Hepatocyte (in vitro differentiated cells): ENCODE results near the gene RABL2A. TPM values are rescaled to one million over a fixed set of nuclear protein-coding genes. Genes with fewer than 3 reads are reported as not detected.
"Not testable (repeated sequence)": the region's sequence is repeated elsewhere in the genome, so short reads cannot be mapped to it uniquely, and the experiment has no call there.

Source experiments
- DNase-seq: peaks from one replicate; pipeline ENCODE4 v3.0.0-alpha.2; 2016; ENCODE audit warnings: low spot score
- H2AFZ ChIP-seq: fragments of 200-600 bp; sonication (generic); 2 replicates; pipeline ENCODE4 v1.6.0; 2016; ENCODE audit warnings: antibody characterized with exemption, mild to moderate bottlenecking
- H3K27ac ChIP-seq: fragments of 200-600 bp; sonication (generic); 2 replicates; pipeline ENCODE4 v1.5.1; 2016; ENCODE audit warnings: mild to moderate bottlenecking
- H3K27me3 ChIP-seq: fragments of 200-600 bp; sonication (generic); 2 replicates; pipeline ENCODE4 v1.6.1; 2016
- H3K36me3 ChIP-seq: fragments of 200-600 bp; sonication (generic); replicated peaks from 2 replicates; pipeline ENCODE4 v1.5.1; 2016; ENCODE audit warnings: low read depth; ENCODE audit not compliant: insufficient read depth
- H3K4me1 ChIP-seq: fragments of 200-600 bp; sonication (generic); 2 replicates; pipeline ENCODE4 v1.5.1; 2016; ENCODE audit warnings: mild to moderate bottlenecking, moderate library complexity; ENCODE audit not compliant: insufficient read depth
- H3K4me2 ChIP-seq: fragments of 200-600 bp; sonication (generic); 2 replicates; pipeline ENCODE4 v1.6.0; 2016
- H3K4me3 ChIP-seq: fragments of 200-600 bp; sonication (generic); 2 replicates; pipeline ENCODE4 v1.5.1; 2016; ENCODE audit warnings: mild to moderate bottlenecking
- H3K79me2 ChIP-seq: fragments of 200-600 bp; sonication (generic); 2 replicates; pipeline ENCODE4 v1.6.0; 2017; ENCODE audit warnings: mild to moderate bottlenecking
- H3K9me2 ChIP-seq: fragments of 200-600 bp; sonication (generic); replicated peaks from 2 replicates; pipeline ENCODE4 v1.6.0; 2017; ENCODE audit warnings: mild to moderate bottlenecking; ENCODE audit not compliant: insufficient read depth
- H3K9me3 ChIP-seq: fragments of 200-600 bp; sonication (generic); 2 replicates; pipeline ENCODE4 v1.5.1; 2016; ENCODE audit warnings: low read depth, mild to moderate bottlenecking
- H4K20me1 ChIP-seq: fragments of 200-600 bp; sonication (generic); 2 replicates; pipeline ENCODE4 v1.6.0; 2016; ENCODE audit warnings: mild to moderate bottlenecking; ENCODE audit not compliant: insufficient read depth, poor library complexity, severe bottlenecking
- WGBS: methylation state at CpG from one replicate; pipeline ENCODE4 v1.1.6; 2016; ENCODE audit warnings: low lambda C conversion rate; ENCODE audit errors: missing lambda C conversion rate; 5-methylcytosine and 5-hydroxymethylcytosine counted together
- polyA plus RNA-seq: library from polyadenylated mRNA; unstranded; fragments of >200 nt; fragmentation: Nextera tagmentation; extraction: Ambion mirVana; gene quantifications from 2 replicates; pipeline ENCODE4 v1.2.1, GENCODE V29; 2016
- total RNA-seq: library from RNA; depleted of rRNA; stranded (reverse); fragments of >200 nt; gene quantifications from 2 replicates; pipeline ENCODE4 v1.2.3, GENCODE V29; 2014
- TF ChIP-seq, protein P1 (sequence below): fragments of 200-600 bp; sonication (generic); IDR thresholded peaks from 2 replicates; pipeline ENCODE4 v1.5.1; 2016; ENCODE audit warnings: antibody characterized with exemption, mild to moderate bottlenecking; ENCODE audit not compliant: poor library complexity

Gene RABL2A
- total and polyA plus RNA-seq, 2 experiments from 2014 or later = 9.3 to 15.4 TPM

DNA sequence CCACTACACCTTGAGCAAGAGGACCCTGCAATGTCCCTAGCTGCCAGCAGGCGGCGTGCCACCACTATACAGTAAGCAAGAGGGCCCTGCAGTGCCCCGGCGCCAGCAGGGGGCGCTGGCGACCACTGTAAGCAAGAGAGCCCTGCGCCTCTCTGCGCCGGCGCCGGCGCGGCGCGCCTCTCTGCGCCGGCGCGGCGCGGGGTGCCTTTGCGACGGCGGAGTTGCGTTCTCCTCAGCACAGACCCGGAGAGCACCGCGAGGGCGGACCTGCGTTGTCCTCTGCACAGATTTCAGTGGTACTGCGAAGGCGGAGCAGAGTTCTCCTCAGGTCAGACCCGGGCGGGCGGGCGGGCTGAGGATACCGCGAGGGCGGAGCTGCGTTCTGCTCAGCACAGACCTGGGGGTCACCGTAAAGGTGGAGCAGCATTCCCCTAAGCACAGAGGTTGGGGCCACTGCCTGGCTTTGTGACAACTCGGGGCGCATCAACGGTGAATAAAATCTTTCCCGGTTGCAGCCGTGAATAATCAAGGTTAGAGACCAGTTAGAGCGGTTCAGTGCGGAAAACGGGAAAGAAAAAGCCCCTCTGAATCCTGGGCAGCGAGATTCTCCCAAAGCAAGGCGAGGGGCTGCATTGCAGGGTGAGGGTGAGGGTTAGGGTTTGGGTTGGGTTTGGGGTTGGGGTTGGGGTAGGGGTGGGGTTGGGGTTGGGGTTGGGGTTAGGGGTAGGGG is 24.9 kb upstream of the RABL2A start:
- not testable (repeated sequence) for H2AFZ ChIP-seq, H3K9me2 ChIP-seq, H3K36me3 ChIP-seq, H3K4me1 ChIP-seq, H3K9me3 ChIP-seq, H4K20me1 ChIP-seq, H3K4me2 ChIP-seq, H3K27me3 ChIP-seq, H3K79me2 ChIP-seq, H3K4me3 ChIP-seq, H3K27ac ChIP-seq
- WGBS = 98% methylated on average over 20 of the region's 51 CpGs
- DNase-seq = peak; percentile 66
- TF ChIP-seq, protein P1, sequence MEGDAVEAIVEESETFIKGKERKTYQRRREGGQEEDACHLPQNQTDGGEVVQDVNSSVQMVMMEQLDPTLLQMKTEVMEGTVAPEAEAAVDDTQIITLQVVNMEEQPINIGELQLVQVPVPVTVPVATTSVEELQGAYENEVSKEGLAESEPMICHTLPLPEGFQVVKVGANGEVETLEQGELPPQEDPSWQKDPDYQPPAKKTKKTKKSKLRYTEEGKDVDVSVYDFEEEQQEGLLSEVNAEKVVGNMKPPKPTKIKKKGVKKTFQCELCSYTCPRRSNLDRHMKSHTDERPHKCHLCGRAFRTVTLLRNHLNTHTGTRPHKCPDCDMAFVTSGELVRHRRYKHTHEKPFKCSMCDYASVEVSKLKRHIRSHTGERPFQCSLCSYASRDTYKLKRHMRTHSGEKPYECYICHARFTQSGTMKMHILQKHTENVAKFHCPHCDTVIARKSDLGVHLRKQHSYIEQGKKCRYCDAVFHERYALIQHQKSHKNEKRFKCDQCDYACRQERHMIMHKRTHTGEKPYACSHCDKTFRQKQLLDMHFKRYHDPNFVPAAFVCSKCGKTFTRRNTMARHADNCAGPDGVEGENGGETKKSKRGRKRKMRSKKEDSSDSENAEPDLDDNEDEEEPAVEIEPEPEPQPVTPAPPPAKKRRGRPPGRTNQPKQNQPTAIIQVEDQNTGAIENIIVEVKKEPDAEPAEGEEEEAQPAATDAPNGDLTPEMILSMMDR = peak; percentile 34

DNA sequence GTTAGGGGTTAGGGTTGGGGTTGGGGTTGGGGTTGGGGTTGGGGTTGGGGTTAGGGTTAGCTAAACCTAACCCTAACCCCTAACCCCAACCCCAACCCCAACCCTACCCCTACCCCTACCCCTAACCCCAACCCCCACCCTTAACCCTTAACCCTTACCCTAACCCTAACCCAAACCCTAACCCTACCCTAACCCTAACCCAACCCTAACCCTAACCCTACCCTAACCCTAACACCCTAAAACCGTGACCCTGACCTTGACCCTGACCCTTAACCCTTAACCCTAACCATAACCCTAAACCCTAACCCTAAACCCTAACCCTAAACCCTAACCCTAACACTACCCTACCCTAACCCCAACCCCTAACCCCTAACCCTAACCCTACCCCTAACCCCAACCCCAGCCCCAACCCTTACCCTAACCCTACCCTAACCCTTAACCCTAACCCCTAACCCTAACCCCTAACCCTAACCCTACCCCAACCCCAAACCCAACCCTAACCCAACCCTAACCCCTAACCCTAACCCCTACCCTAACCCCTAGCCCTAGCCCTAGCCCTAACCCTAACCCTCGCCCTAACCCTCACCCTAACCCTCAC is 24.1 kb upstream of the RABL2A start:
- H3K4me2 ChIP-seq = peak overlapping the region; percentile 65
- H3K27me3 ChIP-seq = no peaks in the 10 kb centered on the region
- no peaks in the 10 kb centered on the region for H3K9me2 ChIP-seq
- no peaks in the 10 kb centered on the region for H3K9me3 ChIP-seq
- no peak overlapping the region for H2AFZ ChIP-seq
- peak; percentile 3 for DNase-seq
- H3K27ac ChIP-seq = peak overlapping the region; percentile 35
- 42% methylated on average over 2 of the region's 2 CpGs for WGBS
- TF ChIP-seq, protein P1 = no peak
- no peaks in the 10 kb centered on the region for H3K4me1 ChIP-seq
- no peak overlapping the region for H3K4me3 ChIP-seq
- no peaks in the 10 kb centered on the region for H3K79me2 ChIP-seq
- H4K20me1 ChIP-seq = no peaks in the 10 kb centered on the region
- no peaks in the 10 kb centered on the region for H3K36me3 ChIP-seq

DNA sequence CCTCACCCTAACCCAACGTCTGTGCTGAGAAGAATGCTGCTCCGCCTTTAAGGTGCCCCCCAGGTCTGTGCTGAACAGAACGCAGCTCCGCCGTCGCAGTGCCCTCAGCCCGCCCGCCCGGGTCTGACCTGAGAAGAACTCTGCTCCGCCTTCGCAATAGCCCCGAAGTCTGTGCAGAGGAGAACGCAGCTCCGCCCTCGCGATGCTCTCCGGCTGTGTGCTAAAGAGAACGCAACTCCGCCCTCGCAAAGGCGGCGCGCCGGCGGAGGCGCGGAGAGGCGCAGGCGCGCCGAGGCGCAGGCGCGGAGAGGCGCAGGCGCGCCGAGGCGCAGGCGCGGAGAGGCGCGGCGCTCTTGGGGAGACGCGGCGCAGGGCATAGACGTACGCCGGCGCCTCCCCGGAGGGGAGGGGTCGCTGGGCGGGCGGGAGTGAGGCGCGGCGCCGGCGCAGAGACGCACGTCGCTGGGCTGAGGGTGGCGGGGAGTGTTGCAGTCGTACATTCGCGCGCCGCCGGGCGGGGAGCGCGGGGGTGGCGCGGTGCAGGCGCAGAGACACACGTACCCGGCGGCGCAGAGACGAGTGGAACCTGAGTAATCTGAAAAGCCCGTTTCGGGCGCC is 23.5 kb upstream of the RABL2A start:
- H3K9me3 ChIP-seq, H3K79me2 ChIP-seq, H4K20me1 ChIP-seq, H3K27me3 ChIP-seq, H3K36me3 ChIP-seq, H3K4me1 ChIP-seq, H3K9me2 ChIP-seq, H3K4me3 ChIP-seq, H2AFZ ChIP-seq: not testable (repeated sequence)
- DNase-seq = peak; percentile 92
- peak overlapping the region; percentile 65 for H3K4me2 ChIP-seq
- 2% methylated on average over 20 of the region's 84 CpGs for WGBS
- peak overlapping the region; percentile 87 for H3K27ac ChIP-seq

DNA sequence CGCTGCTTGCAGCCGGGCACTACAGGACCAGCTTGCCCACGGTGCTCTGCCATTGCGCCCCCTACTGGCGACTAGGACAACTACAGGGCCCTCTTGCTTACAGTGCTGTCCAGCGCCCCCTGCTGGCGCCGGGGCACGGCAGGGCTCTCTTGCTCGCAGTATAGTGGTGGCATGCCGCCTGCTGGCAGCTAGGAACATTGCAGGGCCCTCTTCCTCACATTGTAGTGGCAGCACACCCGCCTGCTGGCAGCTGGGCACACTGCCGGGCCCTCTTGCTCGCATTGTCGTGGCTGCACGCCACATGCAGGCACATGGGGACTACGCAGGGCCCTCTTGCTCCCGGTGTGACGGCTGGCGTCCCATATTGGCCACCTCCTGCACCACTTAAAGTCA is 23.0 kb upstream of the RABL2A start:
- H3K4me2 ChIP-seq = peak overlapping the region; percentile 72
- not testable (repeated sequence) for H3K9me2 ChIP-seq, H3K4me1 ChIP-seq

DNA sequence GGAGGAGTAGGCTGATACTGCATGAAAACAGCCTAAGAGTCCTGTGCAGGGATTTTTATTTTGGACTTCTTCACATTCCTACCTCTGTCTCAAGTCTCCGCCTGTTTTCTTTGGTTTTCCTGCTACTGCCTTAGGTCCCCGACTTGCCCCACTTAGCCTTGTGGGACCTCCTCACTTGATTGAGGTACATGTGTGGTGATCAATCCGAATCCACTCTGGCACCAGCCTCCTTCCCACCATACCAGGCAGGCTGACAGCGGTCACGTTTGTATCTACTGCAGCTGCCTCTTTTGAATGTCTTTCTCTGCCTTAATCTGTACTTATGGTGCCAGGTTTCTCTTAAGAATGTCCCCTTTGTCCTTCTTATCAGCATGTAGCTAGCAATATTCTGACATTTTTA is 22.4 kb upstream of the RABL2A start:
- H3K79me2 ChIP-seq, H3K36me3 ChIP-seq, H3K9me3 ChIP-seq, H3K4me1 ChIP-seq, H4K20me1 ChIP-seq, H3K27me3 ChIP-seq, H3K9me2 ChIP-seq, H3K4me3 ChIP-seq, H2AFZ ChIP-seq: not testable (repeated sequence)
- DNase-seq = peak; percentile 0
- Histone ChIP-seq H3K27ac (peak overlapping the region; percentile 87), H3K4me2 (peak overlapping the region; percentile 72)
- WGBS = 88% methylated on average over 4 of the region's 5 CpGs

More for the DNA sequence above, 23.0 kb upstream of the RABL2A start:
- not testable (repeated sequence) for H3K4me3 ChIP-seq, H3K79me2 ChIP-seq, H3K9me3 ChIP-seq, H3K36me3 ChIP-seq, H3K27me3 ChIP-seq, H4K20me1 ChIP-seq, H2AFZ ChIP-seq
- peak overlapping the region; percentile 87 for H3K27ac ChIP-seq
- 5% methylated on average over 20 of the region's 20 CpGs for WGBS
- TF ChIP-seq, protein P1 = peak; percentile 99
- DNase-seq = peak; percentile 94

DNA sequence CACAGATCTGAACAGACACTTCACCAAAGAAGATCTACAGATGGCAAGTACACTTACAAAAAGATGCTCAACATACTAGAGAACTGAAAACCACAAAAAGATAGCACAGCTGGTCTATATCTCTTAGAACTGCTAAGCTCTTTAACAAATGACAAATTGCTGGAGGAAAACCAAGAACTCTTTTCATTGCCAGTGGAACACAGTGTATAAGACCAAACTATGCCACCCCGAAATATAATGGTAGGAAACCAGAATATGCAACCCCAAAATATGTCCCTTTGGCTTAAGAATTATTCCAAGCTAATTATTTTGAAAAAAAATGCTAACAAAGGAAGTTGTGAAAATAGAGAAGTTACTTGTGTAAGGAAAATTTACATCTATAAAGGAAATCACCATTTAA is 21.0 kb upstream of the RABL2A start:
- not testable (repeated sequence) for H3K9me2 ChIP-seq, H4K20me1 ChIP-seq, H3K36me3 ChIP-seq, H3K9me3 ChIP-seq, H2AFZ ChIP-seq, H3K4me2 ChIP-seq, H3K79me2 ChIP-seq, H3K27me3 ChIP-seq, H3K4me3 ChIP-seq, H3K27ac ChIP-seq, H3K4me1 ChIP-seq, DNase-seq
- 59% methylated on average over 1 of the region's 1 CpG for WGBS
